Stimulated activated memory B cell treated with anti-CD40 and anti-IgM and Interleukin-4, amounts not matched to agents 10 μg/mL and 1 μg/mL and 100 μg/mL, for 72 hours (primary cell): ENCODE data around the gene TRIO.
"Not testable (repeated sequence)": the region's sequence is repeated elsewhere in the genome, so short reads cannot be mapped to it uniquely, and the experiment has no call there.

Source experiments
- ATAC-seq: fragments of 150-1000 bp; cut with Tn5 transposase; 2 replicates; pipeline ENCODE4 v1.10.0; 2021
- H3K27ac Mint-ChIP-seq: one replicate; pipeline ENCODE4 v1.8.0; 2022; ENCODE audit warnings: mild to moderate bottlenecking, mixed read lengths
- H3K27me3 Mint-ChIP-seq: one replicate; pipeline ENCODE4 v1.8.0; 2022; ENCODE audit warnings: mixed read lengths
- H3K36me3 Mint-ChIP-seq: one replicate; pipeline ENCODE4 v1.8.0; 2022; ENCODE audit warnings: mixed read lengths
- H3K4me1 Mint-ChIP-seq: one replicate; pipeline ENCODE4 v1.8.0; 2022; ENCODE audit warnings: mixed read lengths
- H3K4me3 Mint-ChIP-seq: one replicate; pipeline ENCODE4 v1.8.0; 2022; ENCODE audit warnings: mild to moderate bottlenecking, moderate library complexity, mixed read lengths
- H3K9me3 Mint-ChIP-seq: one replicate; pipeline ENCODE4 v1.8.0; 2022; ENCODE audit warnings: mixed read lengths

Gene TRIO

GRCh38 chr5:14392552-14392951 lies 249.4 kb downstream of the TRIO start:
- H3K36me3 Mint-ChIP-seq: peaks cover 75% of the 10 kb centered on the region
- not testable (repeated sequence) for H3K4me3 Mint-ChIP-seq, H3K9me3 Mint-ChIP-seq, H3K4me1 Mint-ChIP-seq, H3K27me3 Mint-ChIP-seq, H3K27ac Mint-ChIP-seq, ATAC-seq

DNA sequence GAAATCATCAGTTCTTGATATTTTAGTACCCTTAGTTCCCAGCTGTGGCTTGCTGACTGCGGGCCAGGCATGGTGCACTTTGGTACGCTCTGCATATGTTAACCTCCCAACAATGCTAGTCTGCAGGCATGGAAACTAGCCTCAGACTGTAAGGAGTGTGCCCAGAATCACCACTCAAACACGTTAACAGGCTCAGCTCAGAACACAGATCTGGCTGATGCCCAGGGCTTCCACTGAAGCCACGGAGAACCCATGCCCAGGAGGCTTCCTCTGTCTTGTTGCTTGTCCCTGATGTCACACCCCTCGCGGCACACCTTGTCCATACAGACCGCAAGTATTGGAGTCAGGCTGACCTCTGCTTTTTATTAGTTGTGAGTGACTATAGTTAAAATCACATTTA lies 251.2 kb downstream of the TRIO start:
- Mint-ChIP-seq H3K36me3 (peaks cover 63% of the 10 kb centered on the region), H3K9me3 (no peaks in the 10 kb centered on the region), H3K4me3 (no peak overlapping the region), H3K27ac (no peak overlapping the region), H3K4me1 (no peaks in the 10 kb centered on the region), H3K27me3 (no peaks in the 10 kb centered on the region)
- ATAC-seq: no peak

- Mint-ChIP-seq H3K27ac (no peak overlapping the region), H3K4me1 (no peaks in the 10 kb centered on the region), H3K9me3 (no peaks in the 10 kb centered on the region), H3K36me3 (peaks cover 61% of the 10 kb centered on the region), H3K27me3 (no peaks in the 10 kb centered on the region), H3K4me3 (no peak overlapping the region)
- ATAC-seq: no peak
Measured at GRCh38 chr5:14395411-14395810, 252.3 kb downstream of the TRIO start.

GRCh38 chr5:14396066-14396465 lies 252.9 kb downstream of the TRIO start:
- H3K27ac Mint-ChIP-seq: no peak overlapping the region
- H3K27me3 Mint-ChIP-seq: no peaks in the 10 kb centered on the region
- peaks cover 61% of the 10 kb centered on the region for H3K36me3 Mint-ChIP-seq
- no peaks in the 10 kb centered on the region for H3K4me1 Mint-ChIP-seq
- no peaks in the 10 kb centered on the region for H3K9me3 Mint-ChIP-seq
- no peak for ATAC-seq
- H3K4me3 Mint-ChIP-seq: no peak overlapping the region

DNA sequence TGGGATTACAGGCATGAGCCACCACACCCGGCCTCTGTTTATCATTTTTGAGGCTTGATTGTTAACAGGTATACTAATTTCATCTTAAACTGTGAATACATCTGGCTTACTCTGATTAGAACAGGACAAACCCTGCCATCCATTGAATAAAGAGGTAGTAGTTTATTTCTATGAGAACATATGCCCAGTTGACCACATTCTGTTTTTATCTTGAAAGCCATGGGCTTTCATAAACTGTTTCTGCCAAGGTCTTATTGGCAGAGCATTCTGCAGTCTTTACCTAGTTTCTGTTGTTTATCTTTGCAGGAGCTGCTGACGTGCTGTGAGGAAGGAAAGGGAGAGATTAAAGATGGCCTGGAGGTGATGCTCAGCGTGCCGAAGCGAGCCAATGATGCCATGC lies 253.6 kb downstream of the TRIO start:
- no peak overlapping the region for H3K27ac Mint-ChIP-seq
- ATAC-seq: no peak
- H3K36me3 Mint-ChIP-seq: peaks cover 61% of the 10 kb centered on the region
- no peaks in the 10 kb centered on the region for H3K4me1 Mint-ChIP-seq
- no peaks in the 10 kb centered on the region for H3K27me3 Mint-ChIP-seq
- H3K9me3 Mint-ChIP-seq: no peaks in the 10 kb centered on the region
- H3K4me3 Mint-ChIP-seq: no peak overlapping the region

DNA sequence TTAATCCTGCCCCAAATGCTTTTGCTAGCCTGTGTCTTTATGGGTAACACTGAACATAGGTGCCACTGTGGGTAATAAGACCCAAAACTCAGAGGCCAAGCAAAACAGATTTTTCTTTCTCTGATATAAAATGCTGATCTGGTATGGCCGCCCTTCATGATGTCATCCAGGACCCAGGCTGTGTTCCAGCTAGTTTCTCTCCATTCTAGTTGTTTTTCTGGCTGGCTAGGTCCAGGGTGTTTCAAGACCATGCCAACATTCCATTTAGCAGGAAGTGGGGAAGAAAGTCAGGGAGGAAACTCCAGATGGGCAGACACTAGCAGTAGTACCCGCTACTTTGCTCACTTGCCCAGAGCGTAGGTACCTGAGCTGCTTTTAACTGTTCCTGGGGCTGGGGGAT lies 254.6 kb downstream of the TRIO start:
- H3K36me3 Mint-ChIP-seq: peaks cover 59% of the 10 kb centered on the region
- no peak for ATAC-seq
- H3K9me3 Mint-ChIP-seq: peaks cover 4% of the 10 kb centered on the region
- H3K27ac Mint-ChIP-seq: no peak overlapping the region
- no peaks in the 10 kb centered on the region for H3K27me3 Mint-ChIP-seq
- H3K4me1 Mint-ChIP-seq: peaks cover 7% of the 10 kb centered on the region
- H3K4me3 Mint-ChIP-seq: no peak overlapping the region

DNA sequence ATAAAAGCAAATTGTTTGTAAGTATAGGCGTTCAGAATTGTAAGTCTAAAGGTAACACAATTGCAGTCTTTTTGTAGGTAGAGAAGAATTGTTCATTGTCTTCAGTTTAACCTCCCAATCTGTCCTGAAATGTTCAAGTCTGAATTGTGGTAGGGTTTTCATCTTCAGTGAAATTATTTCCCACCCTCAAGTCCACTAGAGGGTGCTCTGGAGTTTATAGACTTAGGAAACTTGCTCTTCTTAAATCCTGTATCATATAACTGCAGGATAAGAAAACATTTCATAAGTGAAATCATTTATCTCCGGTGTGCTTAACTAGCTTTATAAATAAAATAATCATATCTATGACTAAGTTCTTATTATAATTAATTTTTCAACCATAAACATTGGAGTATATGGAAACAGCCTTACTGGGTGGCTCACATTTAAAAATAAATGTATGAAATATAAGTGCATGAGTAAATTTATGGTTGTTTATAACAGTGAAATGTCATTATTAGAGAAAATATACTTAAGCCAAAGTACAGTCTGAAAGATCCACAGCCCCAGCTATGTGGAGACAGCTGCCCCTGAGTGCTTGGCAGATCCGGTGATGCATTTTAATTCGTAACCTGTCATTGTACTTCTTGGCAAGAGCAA lies 256.0 kb downstream of the TRIO start:
- H3K27me3 Mint-ChIP-seq: no peaks in the 10 kb centered on the region
- no peak for ATAC-seq
- H3K36me3 Mint-ChIP-seq: peaks cover 58% of the 10 kb centered on the region
- no peak overlapping the region for H3K27ac Mint-ChIP-seq
- peaks cover 6% of the 10 kb centered on the region for H3K9me3 Mint-ChIP-seq
- no peak overlapping the region for H3K4me3 Mint-ChIP-seq
- peaks cover 9% of the 10 kb centered on the region for H3K4me1 Mint-ChIP-seq

- H3K4me3 Mint-ChIP-seq: no peak overlapping the region
- no peak for ATAC-seq
- H3K36me3 Mint-ChIP-seq: peaks cover 63% of the 10 kb centered on the region
- H3K9me3 Mint-ChIP-seq: peaks cover 6% of the 10 kb centered on the region
- peaks cover 9% of the 10 kb centered on the region for H3K4me1 Mint-ChIP-seq
- no peak overlapping the region for H3K27ac Mint-ChIP-seq
- H3K27me3 Mint-ChIP-seq: no peaks in the 10 kb centered on the region
Measured at GRCh38 chr5:14400085-14400484, 256.9 kb downstream of the TRIO start.

DNA sequence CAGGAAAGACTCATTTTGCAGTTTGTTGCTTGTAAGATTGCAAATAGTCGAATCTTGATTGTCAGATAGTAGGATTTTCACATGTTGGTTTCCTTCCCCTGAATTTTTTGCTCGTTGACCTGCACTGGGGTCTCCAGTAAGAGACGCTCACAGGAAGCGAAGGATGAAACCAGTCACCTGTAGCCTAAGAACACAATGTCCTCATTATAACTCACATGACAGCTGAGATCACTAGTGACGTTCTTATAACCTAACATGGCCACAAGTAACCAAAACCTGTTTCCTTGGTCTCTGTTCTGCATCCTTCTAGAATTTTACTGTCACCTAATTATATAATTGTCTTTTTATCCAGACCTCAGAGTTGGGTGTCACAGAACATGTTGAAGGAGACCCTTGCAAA lies 257.5 kb downstream of the TRIO start:
- Mint-ChIP-seq H3K27ac (no peak overlapping the region), H3K27me3 (no peaks in the 10 kb centered on the region), H3K4me3 (no peak overlapping the region), H3K36me3 (peaks cover 68% of the 10 kb centered on the region), H3K9me3 (peaks cover 6% of the 10 kb centered on the region), H3K4me1 (peaks cover 9% of the 10 kb centered on the region)
- ATAC-seq: no peak

- ATAC-seq: no peak
- no peak overlapping the region for H3K4me3 Mint-ChIP-seq
- H3K27me3 Mint-ChIP-seq: no peaks in the 10 kb centered on the region
- peaks cover 9% of the 10 kb centered on the region for H3K4me1 Mint-ChIP-seq
- peaks cover 6% of the 10 kb centered on the region for H3K9me3 Mint-ChIP-seq
- H3K27ac Mint-ChIP-seq: no peak overlapping the region
- peaks cover 77% of the 10 kb centered on the region for H3K36me3 Mint-ChIP-seq
Measured at GRCh38 chr5:14401639-14402038, 258.5 kb downstream of the TRIO start.

DNA sequence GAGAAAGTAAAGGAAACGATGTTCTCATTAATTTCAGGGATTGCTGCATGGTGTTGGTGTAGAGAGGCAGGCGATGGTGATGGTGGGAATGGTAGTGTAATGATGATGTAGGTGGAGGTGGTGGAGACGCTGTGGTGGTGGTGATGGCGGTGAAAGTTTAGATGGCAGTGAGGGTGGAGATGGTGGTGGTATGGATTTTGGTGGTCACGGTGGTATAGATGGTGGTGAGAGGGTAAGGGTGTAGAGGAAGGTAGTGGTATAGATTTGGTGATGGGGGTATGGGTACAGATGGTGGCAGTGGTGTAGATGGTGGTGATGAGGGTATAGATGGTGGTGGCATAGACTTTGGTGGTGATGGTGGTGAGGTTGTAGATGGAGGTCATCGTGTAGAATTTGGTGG lies 259.3 kb downstream of the TRIO start:
- peaks cover 6% of the 10 kb centered on the region for H3K9me3 Mint-ChIP-seq
- peaks cover 9% of the 10 kb centered on the region for H3K4me1 Mint-ChIP-seq
- H3K4me3 Mint-ChIP-seq: no peak overlapping the region
- no peaks in the 10 kb centered on the region for H3K27me3 Mint-ChIP-seq
- H3K36me3 Mint-ChIP-seq: peaks cover 78% of the 10 kb centered on the region
- ATAC-seq: no peak
- peak overlapping the region; percentile 5 for H3K27ac Mint-ChIP-seq

DNA sequence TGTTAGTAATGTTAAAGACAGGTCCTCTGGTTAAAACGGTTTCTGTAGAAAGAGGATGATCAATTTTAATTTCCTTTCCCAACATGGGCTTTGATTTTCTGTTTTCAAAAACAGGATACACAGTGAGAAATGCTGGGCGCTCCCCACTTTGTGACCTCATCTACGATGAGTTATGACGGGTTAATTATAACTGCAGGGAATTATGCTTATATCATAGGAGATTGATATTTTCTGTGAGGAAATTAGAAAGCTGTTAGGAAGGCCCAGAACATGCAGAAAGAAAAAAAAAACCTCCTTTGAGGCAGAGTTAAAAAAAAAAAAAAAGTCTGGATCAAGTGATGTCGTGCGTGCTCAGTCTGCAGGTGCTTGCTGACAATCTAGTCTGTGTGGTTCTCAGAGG lies 261.6 kb downstream of the TRIO start:
- Mint-ChIP-seq H3K27ac (no peak overlapping the region), H3K4me3 (no peak overlapping the region), H3K4me1 (peaks cover 9% of the 10 kb centered on the region), H3K36me3 (peaks cover 77% of the 10 kb centered on the region), H3K9me3 (peaks cover 6% of the 10 kb centered on the region), H3K27me3 (no peaks in the 10 kb centered on the region)
- ATAC-seq: no peak

DNA sequence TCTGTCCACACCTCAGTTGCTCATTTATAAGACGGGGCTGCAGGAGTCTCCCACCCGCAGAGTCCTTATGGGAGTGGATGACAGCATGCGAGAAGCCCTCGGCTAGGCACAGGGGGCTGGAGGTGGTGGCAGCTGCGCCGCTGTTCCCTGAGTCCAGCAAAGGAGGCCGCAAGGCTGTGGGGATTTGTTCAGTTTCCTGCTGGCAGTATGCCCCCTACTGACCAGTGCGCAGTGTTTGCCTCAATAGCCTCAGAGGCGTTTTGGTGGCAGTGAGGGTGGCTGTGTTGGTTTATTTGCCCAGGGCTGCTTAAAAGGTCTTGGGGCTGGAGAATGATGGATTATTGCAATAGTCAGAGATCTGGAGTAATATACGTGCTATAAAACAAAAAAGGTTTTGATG lies 262.1 kb downstream of the TRIO start:
- Mint-ChIP-seq H3K27me3 (no peaks in the 10 kb centered on the region), H3K36me3 (peaks cover 79% of the 10 kb centered on the region), H3K4me1 (peaks cover 9% of the 10 kb centered on the region), H3K27ac (no peak overlapping the region), H3K4me3 (no peak overlapping the region), H3K9me3 (peaks cover 6% of the 10 kb centered on the region)
- no peak for ATAC-seq

DNA sequence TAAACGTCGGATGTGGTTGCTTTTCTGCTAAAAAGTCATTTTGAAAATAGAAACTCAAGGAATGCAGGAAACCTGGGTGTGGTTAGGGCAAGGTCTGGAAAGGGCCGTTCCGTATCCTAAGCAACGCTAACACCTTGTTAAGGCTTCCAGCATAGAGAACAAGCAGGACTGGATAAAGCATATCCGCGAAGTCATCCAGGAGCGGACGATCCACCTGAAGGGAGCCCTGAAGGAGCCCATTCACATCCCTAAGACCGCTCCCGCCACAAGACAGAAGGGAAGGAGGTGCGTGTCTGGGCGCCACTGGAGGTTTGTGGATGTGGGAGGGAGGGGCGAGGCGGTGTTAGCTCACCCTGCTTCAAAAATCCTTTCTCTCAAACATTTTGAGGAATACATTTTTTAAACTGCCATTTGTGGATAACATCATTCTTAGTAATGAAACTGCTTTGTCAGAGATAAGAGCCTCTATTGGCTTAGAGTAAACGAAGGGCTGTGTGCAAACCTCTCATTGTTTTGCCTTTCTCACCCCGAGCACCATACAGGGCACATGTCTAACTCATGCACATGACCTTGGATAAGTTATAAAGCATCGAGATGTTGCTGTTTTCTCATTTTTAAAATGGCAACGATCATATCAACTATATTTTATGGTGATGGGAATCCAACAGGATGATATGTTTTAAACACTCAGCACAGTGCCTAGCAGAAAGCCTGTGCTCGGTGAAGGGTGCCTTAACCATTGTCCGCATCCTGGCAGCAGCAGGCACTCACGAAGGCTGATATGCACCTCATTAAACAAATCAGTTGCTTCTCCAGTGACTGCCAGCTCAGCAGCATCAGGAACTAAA lies 262.8 kb downstream of the TRIO start:
- peaks cover 79% of the 10 kb centered on the region for H3K36me3 Mint-ChIP-seq
- H3K9me3 Mint-ChIP-seq: peaks cover 6% of the 10 kb centered on the region
- no peak overlapping the region for H3K4me3 Mint-ChIP-seq
- peaks cover 9% of the 10 kb centered on the region for H3K4me1 Mint-ChIP-seq
- ATAC-seq: no peak
- H3K27ac Mint-ChIP-seq: no peak overlapping the region
- H3K27me3 Mint-ChIP-seq: no peaks in the 10 kb centered on the region

DNA sequence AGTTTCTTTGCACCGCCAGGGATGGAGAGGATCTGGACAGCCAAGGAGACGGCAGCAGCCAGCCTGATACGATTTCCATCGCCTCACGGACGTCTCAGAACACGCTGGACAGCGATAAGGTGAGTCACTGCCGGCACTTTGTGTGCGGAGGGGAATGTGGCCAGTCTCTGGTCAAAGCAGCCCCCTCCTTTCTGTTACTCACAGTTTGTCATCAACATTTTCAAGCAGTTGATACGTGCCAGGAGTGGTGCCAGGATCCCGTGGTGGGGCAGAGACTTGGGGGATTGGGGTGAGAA lies 263.4 kb downstream of the TRIO start:
- Mint-ChIP-seq H3K4me3 (no peak overlapping the region), H3K36me3 (peaks cover 76% of the 10 kb centered on the region), H3K27me3 (no peaks in the 10 kb centered on the region), H3K9me3 (peaks cover 6% of the 10 kb centered on the region), H3K27ac (no peak overlapping the region), H3K4me1 (peaks cover 9% of the 10 kb centered on the region)
- no peak for ATAC-seq

DNA sequence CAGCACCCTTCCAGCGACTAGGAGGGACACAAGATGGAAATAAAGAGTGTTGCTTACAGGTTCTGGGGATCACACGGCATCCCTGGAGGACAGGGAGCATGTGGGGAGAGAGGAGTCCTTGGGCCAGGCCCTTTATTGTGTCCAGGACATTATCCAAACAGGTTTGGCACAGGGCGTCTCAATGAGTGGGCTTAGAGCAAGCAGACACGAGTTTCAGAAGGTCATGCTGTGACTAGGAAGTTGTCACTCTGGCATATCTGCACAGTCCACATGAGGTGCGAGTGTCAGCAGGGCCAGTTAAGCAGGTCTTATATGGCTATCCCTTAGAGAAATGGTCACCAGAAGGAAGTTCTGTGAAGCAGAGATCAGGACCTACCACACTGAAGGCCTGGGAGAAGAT lies 263.9 kb downstream of the TRIO start:
- Mint-ChIP-seq H3K9me3 (peaks cover 6% of the 10 kb centered on the region), H3K27ac (no peak overlapping the region), H3K4me1 (peaks cover 9% of the 10 kb centered on the region), H3K36me3 (peaks cover 77% of the 10 kb centered on the region), H3K27me3 (no peaks in the 10 kb centered on the region), H3K4me3 (no peak overlapping the region)
- ATAC-seq: no peak
